HG02973 (cell line): ENCODE measurements around the gene EPB41L2.
"Not testable (repeated sequence)": the region's sequence is repeated elsewhere in the genome, so short reads cannot be mapped to it uniquely, and the experiment has no call there.

Experiments used
- ATAC-seq: cut with Tn5 transposase; IDR thresholded peaks from one replicate; pipeline ENCODE4 v1.9.1; 2021; ENCODE audit warnings: moderate library complexity; ENCODE audit not compliant: unreplicated experiment

Gene EPB41L2

GRCh38 chr6:130824978-130825694 lies 237.9 kb downstream of the EPB41L2 start:
- ATAC-seq = no peak

GRCh38 chr6:130822736-130823135 lies 240.3 kb downstream of the EPB41L2 start:
- ATAC-seq = no peak

- no peak for ATAC-seq
Measured at GRCh38 chr6:130815200-130816071, 247.6 kb downstream of the EPB41L2 start.

GRCh38 chr6:130814506-130814905 lies 248.5 kb downstream of the EPB41L2 start:
- no peak for ATAC-seq

- no peak for ATAC-seq
Measured at GRCh38 chr6:130811932-130812331, 251.1 kb downstream of the EPB41L2 start.

- no peak for ATAC-seq
Measured at GRCh38 chr6:130810307-130811030, 252.6 kb downstream of the EPB41L2 start.

GRCh38 chr6:130801368-130801767 lies 261.7 kb downstream of the EPB41L2 start:
- ATAC-seq = not testable (repeated sequence)

- ATAC-seq = no peak
Measured at GRCh38 chr6:130797061-130797460, 266.0 kb downstream of the EPB41L2 start.

GRCh38 chr6:130796313-130796905 lies 266.6 kb downstream of the EPB41L2 start:
- ATAC-seq = no peak

GRCh38 chr6:130794738-130795137 lies 268.3 kb downstream of the EPB41L2 start:
- ATAC-seq = no peak

- ATAC-seq = no peak
Measured at GRCh38 chr6:130794010-130794697, 268.9 kb downstream of the EPB41L2 start.
